ENCODE measurements around the gene BACE1.
A peak's percentile ranks its signal among the peaks of the same experiment; 100 is the strongest.

The BACE1 gene

GRCh38 chr11:117305145-117305544 lies 10.9 kb downstream of the BACE1 start:
- no peak for DNase-seq (ENCODE audit: low read depth)

GRCh38 chr11:117303646-117304315 lies 12.3 kb downstream of the BACE1 start:
- DNase-seq (ENCODE audit: low read depth) = no peak

GRCh38 chr11:117303101-117303500 lies 13.0 kb downstream of the BACE1 start:
- no peak for DNase-seq (ENCODE audit: low read depth)

- DNase-seq (ENCODE audit: low read depth) = no peak
Observed at GRCh38 chr11:117302228-117302627, 13.8 kb downstream of the BACE1 start.

- no peak for DNase-seq (ENCODE audit: low read depth)
Observed at GRCh38 chr11:117300773-117301172, 15.3 kb downstream of the BACE1 start.

- DNase-seq (ENCODE audit: low read depth) = peak; percentile 10
Observed at GRCh38 chr11:117300283-117300663, 15.8 kb downstream of the BACE1 start.

GRCh38 chr11:117299351-117300282 lies 16.4 kb downstream of the BACE1 start:
- no peak for DNase-seq (ENCODE audit: low read depth)

GRCh38 chr11:117298195-117298594 lies 17.9 kb downstream of the BACE1 start:
- no peak for DNase-seq (ENCODE audit: low read depth)

- no peak for DNase-seq (ENCODE audit: low read depth)
Observed at GRCh38 chr11:117296881-117297280, 19.2 kb downstream of the BACE1 start.

GRCh38 chr11:117295438-117296137 lies 20.5 kb downstream of the BACE1 start:
- DNase-seq (ENCODE audit: low read depth) = no peak

- DNase-seq (ENCODE audit: low read depth) = no peak
Observed at GRCh38 chr11:117292616-117293015, 23.4 kb downstream of the BACE1 start.

GRCh38 chr11:117290809-117291396 lies 25.2 kb downstream of the BACE1 start, which contains the start of gene BACE1-AS:
TSS of gene BACE1-AS (plus strand) at chr11:117291346.
- no peak for DNase-seq (ENCODE audit: low read depth)

- no peak for DNase-seq (ENCODE audit: low read depth)
Observed at GRCh38 chr11:117289795-117290194, 26.3 kb downstream of the BACE1 start.

GRCh38 chr11:117287668-117288067 lies 28.4 kb downstream of the BACE1 start:
- no peak for DNase-seq (ENCODE audit: low read depth)

- DNase-seq (ENCODE audit: low read depth) = no peak
Observed at GRCh38 chr11:117286588-117286987, 29.5 kb downstream of the BACE1 start.

GRCh38 chr11:117284053-117284452 lies 32.0 kb downstream of the BACE1 start:
- DNase-seq (ENCODE audit: low read depth) = no peak

GRCh38 chr11:117282956-117283355 lies 33.1 kb downstream of the BACE1 start:
- no peak for DNase-seq (ENCODE audit: low read depth)

- DNase-seq (ENCODE audit: low read depth) = no peak
Observed at GRCh38 chr11:117281869-117282268, 34.2 kb downstream of the BACE1 start.

- peak; percentile 79 for DNase-seq (ENCODE audit: low read depth)
Observed at GRCh38 chr11:117281159-117281558, 34.9 kb downstream of the BACE1 start.

GRCh38 chr11:117279711-117280376 lies 36.2 kb downstream of the BACE1 start:
- DNase-seq (ENCODE audit: low read depth) = no peak

GRCh38 chr11:117278347-117278746 lies 37.7 kb downstream of the BACE1 start:
- no peak for DNase-seq (ENCODE audit: low read depth)
